K562 (cell line): ENCODE results near the gene PRSS22. TPM values are rescaled to one million over a fixed set of nuclear protein-coding genes. Genes with fewer than 3 reads are reported as not detected.

Source experiments
- CBX5 ChIP-seq: IDR thresholded peaks from 2 replicates; pipeline ENCODE4 v1.6.1; 2014; ENCODE audit warnings: low read depth, borderline replicate concordance
- GATAD2B ChIP-seq: fragments of 450-650 bp; IDR thresholded peaks from 2 replicates; pipeline ENCODE4 v1.6.1; 2017; ENCODE audit warnings: mild to moderate bottlenecking, borderline replicate concordance
- HLTF ChIP-seq: fragments of 450-650 bp; IDR thresholded peaks from 2 replicates; pipeline ENCODE4 v1.6.1; 2016
- KDM1A ChIP-seq, 2 experiments: fragments of 450-650 bp; IDR thresholded peaks; 2 replicates each; pipeline ENCODE4 v1.6.1; 2016; ENCODE audit warnings: mild to moderate bottlenecking in 2 of 2
- MIER1 ChIP-seq: fragments of 450-650 bp; IDR thresholded peaks from 2 replicates; pipeline ENCODE4 v1.6.1; 2016; ENCODE audit warnings: antibody characterized with exemption, mild to moderate bottlenecking, low read depth
- PBX2 ChIP-seq, 2 experiments: IDR thresholded peaks in 1 of 2; conservative IDR thresholded peaks in 1 of 2; 2 replicates each; pipeline ENCODE4 v1.6.1; 2016; ENCODE audit warnings: low read depth in 2 of 2, mild to moderate bottlenecking in 1 of 2, missing compliant biosample characterization in 1 of 2, missing genetic modification characterization in 1 of 2, moderate library complexity in 1 of 2
- ZBTB11 ChIP-seq, 3 experiments: fragments of 200-800 bp in 1 of 3; fragments of 250-450 bp in 1 of 3; fragments of 450-650 bp in 1 of 3; sonication (Bioruptor Pico) in 1 of 3; sonication (Bioruptor generic) in 1 of 3; formaldehyde crosslinking in 1 of 3; IDR thresholded peaks; 2 replicates each; pipeline versions ENCODE4 v1.6.1 to v1.8.0; 2016 to 2022; ENCODE audit warnings: mild to moderate bottlenecking in 2 of 3, missing genetic modification characterization in 2 of 3, missing compliant biosample characterization in 1 of 3, moderate library complexity in 1 of 3
- ZBTB33 ChIP-seq: sonication (generic); formaldehyde crosslinking; IDR thresholded peaks from 2 replicates; pipeline ENCODE4 v1.8.1; 2023; ENCODE audit warnings: mild to moderate bottlenecking, missing genetic modification reagents
- ZBTB43 ChIP-seq: sonication (generic); formaldehyde crosslinking; IDR thresholded peaks from 2 replicates; pipeline ENCODE4 v1.8.0; 2023; ENCODE audit warnings: mild to moderate bottlenecking, missing genetic modification reagents
- ZNF41 ChIP-seq: fragments of 250-450 bp; sonication (Bioruptor Pico); conservative IDR thresholded peaks from 2 replicates; pipeline ENCODE4 v1.4.0; 2020; ENCODE audit warnings: mild to moderate bottlenecking
- ZNF655 ChIP-seq: fragments of 250-450 bp; sonication (Bioruptor Pico); IDR thresholded peaks from 2 replicates; pipeline ENCODE4 v1.5.0; 2021
- polyA plus RNA-seq, 8 experiments: library from polyadenylated mRNA; depleted of rRNA in 4 of 8; stranded (reverse) in 5 of 8; unstranded in 3 of 8; fragments of >200 nt; fragmentation: Nextera tagmentation in 2 of 8; fragmentation: Illumina TruSeq in 1 of 8; extraction: Ambion mirVana in 2 of 8; extraction: Trizol in 1 of 8; gene quantifications; 2 replicates each; pipeline versions ENCODE4 v1.2.1 to v1.2.3, GENCODE V29; 2011 to 2014; ENCODE audit warnings: inconsistent platforms in 1 of 8, missing spikeins in 1 of 8
- total RNA-seq, 7 experiments: library from RNA; depleted of rRNA in 6 of 7; stranded (reverse); fragments of >200 nt in 6 of 7; fragmentation: Illumina TruSeq in 2 of 7; extraction: Trizol in 2 of 7; gene quantifications; 2 replicates each; pipeline versions ENCODE4 v1.2.1 to v1.2.3, GENCODE V29; 2011 to 2021; ENCODE audit warnings: low replicate concordance in 1 of 7

Gene PRSS22
- total and polyA plus RNA-seq, 9 of the 15 experiments (the other 6 are each of a cell fraction or from before 2014, with no cell fraction given): 0.13 to 0.42 TPM; not detected in 7

GRCh38 chr16:2905241-2905987 lies 47.4 kb upstream of the PRSS22 start (continued):
- no peak for TF ChIP-seq PBX2 (CRISPR knock-in tag; IDR thresholded peaks at IDR 0.05; ENCODE audit: low read depth)
- no peak for TF ChIP-seq PBX2 (tag; conservative IDR thresholded peaks at IDR 0.05; ENCODE audit: low read depth)
- TF ChIP-seq MIER1: no peak
- no peak for TF ChIP-seq ZBTB43
- TF ChIP-seq HLTF: no peak
- TF ChIP-seq ZNF41 (CRISPR knock-in tag): no peak
- no peak for TF ChIP-seq ZNF655
- no peak for TF ChIP-seq KDM1A (IDR thresholded peaks at IDR 0.05)
- TF ChIP-seq ZBTB11 (CRISPR knock-in tag; IDR thresholded peaks at IDR 0.05): no peak
- TF ChIP-seq GATAD2B: no peak
- TF ChIP-seq CBX5: no peak
- no peak for TF ChIP-seq ZBTB33 (CRISPR knock-in tag)
